Transverse colon (tissue), 4 donors: Measurements from ENCODE around the gene PKP3. TPM values are rescaled to one million over a fixed set of nuclear protein-coding genes. Genes with fewer than 3 reads are reported as not detected.
"Not testable (repeated sequence)": the region's sequence is repeated elsewhere in the genome, so short reads cannot be mapped to it uniquely, and the experiment has no call there.

Source experiments
- DNase-seq: peaks from one replicate; pipeline ENCODE4 v3.0.0-alpha.2; 2019
- H3K27ac ChIP-seq, 4 donors: fragments of 200-600 bp; sonication (generic); 2 replicates each; pipeline ENCODE4 v1.5.1; 2016 to 2018; ENCODE audit warnings: inconsistent platforms in 4 of 4
- H3K27me3 ChIP-seq: fragments of 200-600 bp; sonication (generic); 2 replicates; pipeline ENCODE4 v1.5.1; 2017; ENCODE audit warnings: inconsistent platforms
- H3K36me3 ChIP-seq, 4 donors: fragments of 200-600 bp; sonication (generic); 2 replicates each; pipeline ENCODE4 v1.5.1; 2017 to 2019; ENCODE audit warnings: inconsistent platforms in 4 of 4
- H3K4me1 ChIP-seq, 4 donors: fragments of 200-600 bp; sonication (generic); 2 replicates each; pipeline ENCODE4 v1.5.1; 2017 to 2020; ENCODE audit warnings: inconsistent platforms in 4 of 4
- H3K4me3 ChIP-seq, 4 donors: fragments of 200-600 bp; sonication (generic); 1 replicate in 1 of 4; 2 replicates in 3 of 4; pipeline versions ENCODE4 v1.5.1 to v1.6.1; 2017 to 2019; ENCODE audit warnings: inconsistent platforms in 4 of 4
- H3K9me3 ChIP-seq, 2 donors: fragments of 200-600 bp; sonication (generic); 2 replicates each; pipeline ENCODE4 v1.5.1; 2017 to 2019; ENCODE audit warnings: inconsistent platforms in 2 of 2
- CTCF ChIP-seq, 5 experiments: fragments of 200-600 bp in 3 of 5; fragments of 450-650 bp in 2 of 5; sonication (generic) in 3 of 5; IDR thresholded peaks; 1 replicate in 2 of 5; 2 replicates in 3 of 5; pipeline ENCODE4 v1.5.1; 2016 to 2017; ENCODE audit warnings: antibody characterized with exemption in 5 of 5, inconsistent platforms in 3 of 5, mild to moderate bottlenecking in 2 of 5, moderate library complexity in 1 of 5
- EP300 ChIP-seq: sonication (generic); formaldehyde crosslinking; IDR thresholded peaks from one replicate; pipeline ENCODE4 v1.6.1; 2017; ENCODE audit warnings: antibody characterized with exemption, low read depth
- POLR2A ChIP-seq: fragments of 450-650 bp; IDR thresholded peaks from one replicate; pipeline ENCODE4 v1.6.1; 2016; ENCODE audit warnings: antibody characterized with exemption, mild to moderate bottlenecking, moderate library complexity
- POLR2AphosphoS5 ChIP-seq, 3 donors: sonication (generic); formaldehyde crosslinking; IDR thresholded peaks; one replicate each; pipeline ENCODE4 v1.6.1; 2016; ENCODE audit warnings: antibody characterized with exemption in 3 of 3
- WGBS, 2 donors: methylation state at CpG; one replicate each; pipeline ENCODE4 v1.1.5; 2018; ENCODE audit warnings: low coverage in 1 of 2; 5-methylcytosine and 5-hydroxymethylcytosine counted together
- in situ Hi-C, 4 donors: fragments of 200-750 bp; cut with MboI; loops; one replicate each; pipeline versions ENCODE4 v1.15.0 to v1.15.1; 2017; ENCODE audit warnings: low sequenced_read_pairs in 3 of 4, low pct_ligation_motif_present in 1 of 4, low pct_unique_long_range_greater_than_20kb in 1 of 4
- intact Hi-C: fragments of 100-400 bp; cut with DNase I; formaldehyde crosslinking; loops from one replicate; pipeline ENCODE4 v1.15.1; 2023; ENCODE audit warnings: low total_unique reads
- total RNA-seq, 4 donors: library from RNA; depleted of rRNA; stranded (reverse); fragments of >200 nt; gene quantifications; one replicate each; pipeline ENCODE4 v1.1.0, GENCODE V29; 2016

The PKP3 gene
- total RNA-seq, 4 donors from 2014 or later, result 159 to 359 (median 200) TPM

- Histone ChIP-seq H3K27ac (no peak overlapping the region), H3K4me1 (no peaks in the 10 kb centered on the region), H3K9me3 (no peaks in the 10 kb centered on the region), H3K36me3 (no peaks in the 10 kb centered on the region), H3K27me3 (peaks cover 9% of the 10 kb centered on the region), H3K4me3 (no peak overlapping the region)
- in situ Hi-C loops, result no loop called here
- 84 to 90% methylated on average over 4 of the region's 4 CpGs for WGBS, 2 donors
- intact Hi-C loops, result no loop called here
- DNase-seq, result no peak
- no peak for TF ChIP-seq CTCF (IDR thresholded peaks at IDR 0.05)
- TF ChIP-seq POLR2A, result no peak
- no peak for TF ChIP-seq POLR2AphosphoS5 (IDR thresholded peaks at IDR 0.05)
- TF ChIP-seq EP300, result no peak
Observed at GRCh38 chr11:424232-424631, 30.2 kb downstream of the PKP3 start.

GRCh38 chr11:424766-425165 lies 30.8 kb downstream of the PKP3 start:
- H3K4me3 ChIP-seq, H3K4me1 ChIP-seq, H3K27me3 ChIP-seq, H3K36me3 ChIP-seq, DNase-seq, in situ Hi-C loops, H3K9me3 ChIP-seq, intact Hi-C loops, H3K27ac ChIP-seq: not testable (repeated sequence)
- WGBS, 2 donors, result 64 to 82% methylated on average over 3 to 22 of the region's 45 CpGs

- intact Hi-C loops, result no loop called here
- 59 to 86% methylated on average over 4 of the region's 4 CpGs for WGBS, 2 donors
- in situ Hi-C loops, result no loop called here
Observed at GRCh38 chr11:425301-425700, 31.3 kb downstream of the PKP3 start.

GRCh38 chr11:426851-427250 lies 32.8 kb downstream of the PKP3 start:
- H3K27ac ChIP-seq, result no peak overlapping the region
- intact Hi-C loops (no loop called here), in situ Hi-C loops (no loop called here)
- H3K9me3 ChIP-seq, result no peaks in the 10 kb centered on the region
- H3K4me1 ChIP-seq, result no peaks in the 10 kb centered on the region
- peaks cover 9% of the 10 kb centered on the region for H3K27me3 ChIP-seq
- no peak for TF ChIP-seq POLR2A
- no peak for TF ChIP-seq CTCF (IDR thresholded peaks at IDR 0.05)
- no peak for TF ChIP-seq EP300
- no peak for DNase-seq
- no peak overlapping the region for H3K4me3 ChIP-seq
- WGBS, 2 donors, result 92 to 100% methylated on average over 1 to 8 of the region's 8 CpGs
- H3K36me3 ChIP-seq, result no peaks in the 10 kb centered on the region

More at GRCh38 chr11:425301-425700, 31.3 kb downstream of the PKP3 start:
- Histone ChIP-seq H3K27ac (no peak overlapping the region), H3K27me3 (peaks cover 9% of the 10 kb centered on the region), H3K36me3 (no peaks in the 10 kb centered on the region), H3K4me1 (no peaks in the 10 kb centered on the region), H3K9me3 (no peaks in the 10 kb centered on the region), H3K4me3 (no peak overlapping the region)
- no peak for DNase-seq
- no peak for TF ChIP-seq POLR2A
- TF ChIP-seq POLR2AphosphoS5 (IDR thresholded peaks at IDR 0.05), result no peak
- no peak for TF ChIP-seq CTCF (IDR thresholded peaks at IDR 0.05)
- no peak for TF ChIP-seq EP300

GRCh38 chr11:428295-428694 lies 34.3 kb downstream of the PKP3 start:
- in situ Hi-C loops, result no loop called here
- Histone ChIP-seq H3K9me3 (no peaks in the 10 kb centered on the region), H3K27ac (no peak overlapping the region)

More at GRCh38 chr11:428295-428694, 34.3 kb downstream of the PKP3 start:
- Histone ChIP-seq H3K27me3 (peaks cover 8% of the 10 kb centered on the region), H3K4me3 (no peak overlapping the region), H3K36me3 (no peaks in the 10 kb centered on the region), H3K4me1 (no peaks in the 10 kb centered on the region)
- no peak for DNase-seq
- TF ChIP-seq CTCF (IDR thresholded peaks at IDR 0.05), result no peak
- intact Hi-C loops, result no loop called here
- 89% methylated on average over 19 of the region's 24 CpGs; no CpG with 5 or more reads in 1 of the 2 donors for WGBS, 2 donors
